Erythroblast (primary cell): ENCODE data around the gene PPARD.

Experiments used
- DNase-seq, 2 experiments: peaks; one replicate each; lab custom pipeline; 2025; lab: John Stamatoyannopoulos, UW
- GATA1 ChIP-seq: IDR thresholded peaks from 2 replicates; pipeline ENCODE4 v1.6.1; 2011; ENCODE audit warnings: low read depth, mild to moderate bottlenecking, control low read depth, low read length, moderate library complexity
- POLR2A ChIP-seq: IDR thresholded peaks from 2 replicates; pipeline ENCODE4 v1.6.1; 2011; ENCODE audit warnings: mild to moderate bottlenecking, low read length

Gene PPARD

DNA sequence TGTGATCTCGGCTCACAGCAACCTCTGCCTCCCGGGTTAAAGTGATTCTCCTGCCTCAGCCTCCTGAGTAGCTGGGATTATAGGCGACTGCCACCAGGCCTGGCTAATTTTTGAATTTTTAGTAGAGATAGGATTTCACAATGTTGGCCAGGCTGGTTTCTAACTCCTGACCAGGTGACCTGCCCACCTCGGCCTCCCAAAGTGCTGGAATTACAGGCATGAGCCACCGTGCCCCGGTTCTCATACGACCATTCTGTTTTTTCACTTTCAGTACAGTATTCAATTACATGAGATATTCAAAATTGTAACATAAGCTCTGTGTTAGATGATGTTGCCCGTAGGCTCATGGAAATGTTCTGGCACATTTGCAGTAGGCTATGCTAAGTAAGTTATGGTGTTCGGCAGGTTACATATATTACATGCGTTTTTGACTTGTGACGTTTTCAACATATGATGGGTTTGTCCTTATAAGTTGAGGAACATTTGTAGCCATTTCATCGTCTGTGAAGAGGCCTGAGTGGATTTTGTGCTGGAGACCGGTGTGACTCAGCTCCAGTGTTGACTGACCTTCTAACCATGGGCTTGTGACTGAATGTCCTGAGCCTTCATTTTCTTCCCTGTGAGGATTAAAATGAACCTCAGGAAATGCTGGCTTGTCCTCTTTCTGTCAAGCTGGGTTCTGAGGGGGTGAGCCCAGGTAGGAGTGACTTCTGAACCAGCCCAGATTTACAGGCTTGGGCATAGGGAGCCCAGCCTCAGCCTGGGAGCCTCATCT lies 12.2 kb downstream of the PPARD start:
- no peak for DNase-seq
- TF ChIP-seq POLR2A (no peak), GATA1 (no peak)

DNA sequence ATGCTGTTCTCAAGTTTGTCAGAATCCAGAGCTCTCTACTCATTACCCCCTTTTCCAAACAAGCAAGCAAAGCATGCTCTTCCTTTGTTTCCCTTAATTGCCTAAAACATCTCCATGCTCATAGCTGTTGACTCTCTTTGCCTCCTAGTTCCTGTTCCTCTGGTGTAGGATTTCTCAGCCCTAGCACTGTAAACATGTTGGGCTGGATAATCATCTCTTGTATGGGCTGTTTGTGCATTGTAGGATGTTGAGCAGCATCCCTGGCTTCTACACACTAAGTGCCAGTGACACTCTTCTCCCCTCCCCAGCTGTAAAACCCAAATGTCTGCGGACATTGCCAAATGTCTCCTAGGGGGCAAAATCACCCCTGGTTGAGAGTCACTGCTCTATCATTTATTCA lies 14.0 kb downstream of the PPARD start:
- TF ChIP-seq GATA1 (no peak), POLR2A (no peak)
- DNase-seq = no peak

DNA sequence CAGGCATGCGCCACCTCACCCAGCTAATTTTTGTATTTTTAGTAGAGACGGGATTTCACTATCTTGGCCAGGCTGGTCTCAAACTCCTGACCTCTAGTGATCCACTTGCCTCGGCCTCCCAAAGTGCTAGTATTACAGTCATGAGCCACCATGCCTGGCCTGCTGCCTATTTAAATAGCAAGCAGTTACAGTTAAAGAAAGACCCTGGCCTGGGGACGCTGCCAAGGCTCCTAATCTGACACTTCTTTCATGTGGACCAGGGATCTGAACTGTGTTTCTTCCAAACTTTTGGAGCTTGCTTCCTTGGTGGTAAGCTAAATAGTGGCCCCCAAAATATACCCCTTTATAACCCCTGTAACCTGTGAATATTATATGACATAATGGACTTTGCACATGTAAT lies 15.3 kb downstream of the PPARD start:
- no peak for DNase-seq

DNA sequence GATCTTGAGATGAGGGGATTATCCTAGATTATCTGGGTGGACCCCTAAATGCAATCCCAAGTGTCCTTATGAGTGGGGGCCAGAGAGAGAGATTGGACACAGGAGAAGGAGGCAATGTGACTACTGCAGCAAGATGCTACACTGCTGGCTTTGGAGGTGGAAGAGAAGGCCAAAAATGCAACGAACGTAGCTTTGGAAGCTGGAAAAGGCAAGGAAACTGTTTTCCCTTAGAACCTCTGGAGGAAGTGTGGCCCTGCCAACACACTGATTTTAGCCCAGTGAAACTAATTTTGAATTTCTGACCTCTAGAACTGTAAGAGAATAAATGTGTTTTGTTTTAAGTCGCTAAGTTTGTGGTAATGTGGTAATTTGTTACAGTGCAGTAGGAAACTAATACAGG lies 15.7 kb downstream of the PPARD start:
- TF ChIP-seq GATA1 = no peak
- no peak for TF ChIP-seq POLR2A
- DNase-seq = no peak

More for the DNA sequence above, 15.3 kb downstream of the PPARD start:
- no peak for TF ChIP-seq POLR2A
- no peak for TF ChIP-seq GATA1

DNA sequence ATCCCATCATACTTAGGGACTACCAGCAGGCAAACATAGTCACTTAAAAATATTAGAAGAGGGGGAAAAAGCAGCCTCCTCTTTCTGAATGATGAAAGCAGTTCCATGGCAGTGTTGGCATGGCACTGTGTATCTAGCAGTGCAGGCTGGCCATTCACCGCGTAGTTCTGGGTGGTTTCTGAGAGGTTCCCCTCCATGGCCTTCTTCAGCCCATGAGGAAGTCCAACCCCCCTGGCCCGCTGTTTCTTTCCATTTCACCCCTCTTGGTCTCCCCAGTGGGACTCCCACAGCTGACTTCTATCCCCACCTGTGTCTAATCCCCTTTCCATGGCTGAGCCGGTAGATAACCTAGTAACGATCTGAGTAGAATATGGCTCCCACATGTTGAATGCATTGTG lies 17.0 kb downstream of the PPARD start:
- TF ChIP-seq GATA1 = no peak
- TF ChIP-seq POLR2A = no peak
- DNase-seq = no peak

DNA sequence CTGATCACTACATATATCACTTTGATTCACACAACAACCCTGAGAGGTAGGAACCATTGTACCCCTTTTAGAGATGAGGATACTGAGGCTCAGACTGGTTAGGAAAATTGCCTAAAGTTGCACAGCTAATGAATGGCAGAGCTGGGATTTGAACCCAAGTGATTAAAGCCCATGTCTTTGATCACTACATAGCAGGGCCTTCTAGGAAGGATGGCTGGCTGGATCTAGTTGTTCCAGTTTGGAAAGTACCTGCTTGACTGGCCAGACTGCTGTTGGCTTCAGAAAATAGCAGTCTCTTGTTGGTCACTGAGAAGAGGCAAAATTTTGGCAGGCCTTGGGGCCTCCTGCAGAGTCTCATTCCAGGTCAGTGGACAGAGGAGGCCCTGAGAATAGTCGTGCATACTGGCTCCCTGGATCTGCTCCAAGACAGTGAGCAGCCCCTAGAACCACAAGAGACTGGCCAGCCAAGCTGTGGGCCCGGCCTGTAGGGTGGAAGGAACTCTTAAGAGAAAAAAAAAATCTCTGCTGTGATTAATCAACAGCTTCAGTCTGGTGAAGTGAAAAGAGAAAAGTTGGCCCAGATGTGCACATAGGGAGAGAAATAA lies 17.5 kb downstream of the PPARD start:
- TF ChIP-seq POLR2A = no peak
- TF ChIP-seq GATA1 = no peak
- no peak for DNase-seq

DNA sequence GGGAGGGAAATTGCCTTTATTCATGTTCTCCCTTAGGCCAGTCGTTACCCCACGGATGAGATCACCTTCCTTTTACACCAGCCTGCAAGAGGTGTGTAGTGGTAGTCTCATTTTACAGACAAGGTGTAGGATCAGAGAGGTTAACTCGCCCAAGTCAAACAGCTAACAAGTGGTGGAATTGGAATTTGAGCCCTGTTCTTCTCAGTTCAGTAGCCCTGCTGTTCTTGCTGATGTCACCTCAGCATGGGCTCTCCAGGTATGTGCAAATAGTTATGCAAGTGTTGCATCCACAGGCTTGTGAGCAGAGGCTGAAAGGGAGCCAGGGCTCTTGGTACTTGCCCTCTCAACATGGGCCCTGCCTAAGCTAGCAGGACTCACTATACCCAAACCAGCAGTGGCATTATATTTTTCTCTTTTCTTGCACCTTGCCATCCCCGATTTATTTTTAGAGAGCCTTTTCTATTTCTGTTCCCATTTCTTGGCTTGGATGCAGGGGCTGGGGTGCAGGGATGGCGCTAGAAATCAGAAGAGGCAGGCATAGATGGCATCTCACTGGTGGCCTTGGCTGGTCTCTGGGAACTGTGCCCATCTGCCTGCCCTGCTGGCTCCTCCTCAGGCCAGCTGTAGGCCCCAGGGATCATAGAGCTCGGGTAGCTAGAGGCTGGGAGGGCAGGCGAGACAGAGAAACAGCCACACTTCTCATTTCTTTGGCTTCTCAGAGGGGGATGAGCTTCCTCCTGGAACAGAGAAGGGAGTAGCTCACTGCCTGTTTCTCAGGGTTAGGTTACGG lies 18.2 kb downstream of the PPARD start:
- DNase-seq = no peak
- TF ChIP-seq POLR2A (no peak), GATA1 (no peak)

DNA sequence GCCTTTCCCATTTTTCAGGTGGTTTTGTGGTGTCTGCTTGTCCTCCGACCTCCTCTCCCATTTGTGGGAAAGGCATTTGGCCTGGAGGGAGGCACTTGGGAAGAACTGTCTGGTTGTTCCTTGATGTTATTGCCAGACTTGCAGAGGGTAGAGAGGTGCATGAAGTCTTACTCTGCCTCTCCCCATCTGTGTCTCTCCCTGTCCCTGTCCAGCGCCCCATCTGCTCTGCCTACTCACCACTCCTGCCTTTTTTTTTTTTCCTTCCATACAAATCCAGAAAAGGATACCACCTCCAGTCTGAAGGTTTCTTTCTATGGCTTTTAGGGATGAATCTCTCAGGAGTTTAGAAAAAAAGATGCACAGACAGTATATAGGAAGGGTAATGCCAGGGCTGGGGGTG lies 19.8 kb downstream of the PPARD start:
- TF ChIP-seq POLR2A = no peak
- no peak for TF ChIP-seq GATA1
- DNase-seq = no peak

DNA sequence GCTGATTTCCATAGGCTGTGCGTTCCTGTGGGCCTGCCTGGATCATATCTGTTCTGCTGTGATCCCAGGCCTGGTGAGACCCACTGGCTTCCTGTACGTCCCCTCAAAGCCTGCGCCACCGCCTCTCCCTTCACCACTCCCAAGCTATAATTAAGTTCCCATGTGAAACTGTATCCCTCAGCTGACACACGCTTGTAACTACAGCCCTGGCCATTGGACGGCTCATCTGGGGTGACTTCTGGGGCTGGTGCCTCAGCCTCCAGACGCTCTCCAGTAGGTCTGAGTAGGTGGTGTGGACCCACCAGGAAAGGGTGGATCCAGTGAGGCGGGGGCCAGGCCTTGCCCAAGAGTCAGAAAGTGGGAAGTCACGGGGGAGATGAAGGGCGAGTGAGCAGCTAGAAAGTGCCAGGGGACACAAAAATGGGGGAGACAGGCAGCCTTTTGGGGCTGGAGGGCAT lies 21.0 kb downstream of the PPARD start:
- DNase-seq = no peak

DNA sequence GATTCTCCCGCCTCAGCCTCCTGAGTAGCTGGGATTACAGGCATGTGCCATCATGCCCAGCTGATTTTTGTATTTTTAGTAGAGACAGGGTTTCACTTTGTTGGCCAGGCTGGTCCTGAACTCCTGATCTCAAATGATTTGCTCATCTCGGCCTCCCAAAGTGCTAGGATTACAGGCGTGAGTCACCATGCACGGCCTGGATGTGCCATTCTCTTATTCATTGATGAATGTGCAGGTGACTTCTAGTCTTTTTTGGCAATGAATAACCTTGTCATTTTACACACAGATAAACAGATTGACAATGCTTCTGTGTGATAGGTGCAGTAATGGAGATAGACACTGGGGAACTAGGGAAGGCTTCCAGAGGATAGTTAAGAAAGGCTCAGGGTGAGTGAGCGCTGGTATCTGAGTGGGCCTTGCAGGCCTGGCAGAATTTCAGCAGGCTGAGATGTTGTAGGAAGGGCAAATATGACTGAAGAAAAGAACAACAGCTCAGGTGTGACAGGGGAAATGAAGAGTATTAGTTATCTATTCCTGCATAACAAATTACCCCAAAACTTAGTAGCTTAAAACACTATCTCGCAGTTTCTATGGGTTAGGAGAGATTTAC lies 23.3 kb downstream of the PPARD start:
- DNase-seq = no peak
- TF ChIP-seq GATA1 (no peak), POLR2A (no peak)

More for the DNA sequence above, 21.0 kb downstream of the PPARD start:
- TF ChIP-seq GATA1 = no peak
- no peak for TF ChIP-seq POLR2A

DNA sequence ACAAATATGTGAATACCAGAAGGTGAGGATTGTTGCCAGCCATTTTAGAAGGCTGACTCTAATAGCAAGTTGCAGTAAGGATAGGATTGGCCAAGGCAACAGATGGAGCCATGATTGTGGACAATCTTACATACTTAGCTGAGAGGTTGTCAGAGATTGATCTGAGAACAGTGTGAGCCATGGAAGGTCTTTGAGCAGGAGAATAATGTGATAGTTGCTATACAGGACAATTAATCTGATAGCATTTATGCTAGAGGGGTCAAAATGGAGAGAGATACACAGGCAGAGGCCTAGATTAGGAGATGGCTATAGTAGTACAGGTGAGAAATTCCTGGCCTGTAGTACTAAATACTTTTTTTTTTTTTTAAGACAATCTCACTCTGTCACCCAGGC lies 23.8 kb downstream of the PPARD start:
- TF ChIP-seq GATA1 = no peak
- TF ChIP-seq POLR2A = no peak
- DNase-seq = no peak

DNA sequence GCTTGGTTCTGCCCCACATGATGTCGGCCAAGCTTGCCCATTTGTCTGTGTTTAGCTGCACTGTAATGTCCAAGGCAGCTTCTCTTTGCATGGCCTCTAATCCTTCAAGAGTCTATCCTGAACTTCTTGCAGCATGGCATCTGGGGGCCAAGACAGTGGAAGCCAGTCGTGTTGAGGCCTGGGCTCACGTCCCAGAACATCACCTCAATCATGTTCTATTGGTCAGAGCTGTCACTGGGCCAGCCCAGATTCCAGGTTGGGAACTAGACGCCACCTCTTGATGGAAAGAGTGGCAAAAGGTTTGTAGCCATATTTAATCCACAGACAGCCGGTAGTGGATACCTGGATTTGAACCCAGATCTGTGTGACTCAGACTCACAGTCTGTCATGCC lies 25.3 kb downstream of the PPARD start:
- DNase-seq = no peak

DNA sequence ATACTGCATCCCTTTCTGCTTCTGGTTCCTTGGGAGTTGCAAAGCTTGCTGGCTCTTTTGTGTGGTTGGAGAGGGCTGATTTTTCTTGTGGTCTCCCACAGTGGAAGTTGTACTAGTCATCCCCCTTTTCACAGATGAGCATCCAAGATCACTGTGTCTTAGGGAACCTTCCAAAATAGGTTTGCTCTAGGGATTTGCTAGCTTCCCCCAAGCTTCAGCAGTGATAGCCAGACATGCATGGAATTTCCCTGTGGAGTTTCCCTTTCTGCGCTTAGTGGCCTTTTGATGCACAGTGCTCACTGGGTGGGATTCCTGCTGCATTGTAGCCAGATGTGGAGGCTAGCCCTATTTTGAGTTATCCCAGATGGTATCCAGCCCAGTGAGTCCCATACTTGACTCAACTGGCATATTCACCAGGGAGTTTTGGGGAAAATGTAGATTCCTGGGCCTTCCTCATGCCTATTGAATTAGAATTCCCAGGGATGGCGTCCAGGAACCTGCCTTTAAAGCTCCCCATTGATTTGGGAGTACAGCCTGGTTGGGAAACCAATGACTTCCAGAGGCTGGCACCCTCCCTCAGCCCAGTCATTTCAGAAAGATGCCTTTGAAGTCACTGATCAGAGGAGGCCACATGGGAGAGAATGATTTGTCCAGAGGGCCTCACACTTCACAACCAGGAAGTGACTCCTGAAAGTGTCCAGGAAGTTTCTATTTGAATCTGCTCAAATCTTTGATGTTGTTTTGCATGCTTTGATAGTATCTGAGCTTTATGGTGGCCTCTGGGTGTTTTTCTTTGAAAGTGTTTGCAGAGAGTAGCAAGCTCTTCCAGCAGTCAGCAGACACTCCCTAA lies 25.9 kb downstream of the PPARD start:
- no peak for TF ChIP-seq GATA1
- TF ChIP-seq POLR2A = no peak
- no peak for DNase-seq

More for the DNA sequence above, 25.3 kb downstream of the PPARD start:
- TF ChIP-seq GATA1 (no peak), POLR2A (no peak)
